ENCODE measurements around the gene OR8A1. TPM values are rescaled to one million over a fixed set of nuclear protein-coding genes. Genes with fewer than 3 reads are reported as not detected.
"Not testable (repeated sequence)": the region's sequence is repeated elsewhere in the genome, so short reads cannot be mapped to it uniquely, and the experiment has no call there.

The OR8A1 gene
- polyA plus RNA-seq, 4 donors = not detected

- H3K4me1 ChIP-seq (ENCODE audit: control insufficient read depth in 3 of 3, insufficient read depth in 2 of 3, low read depth in 1 of 3, low read length in 2 of 3) = no peaks in the 10 kb centered on the region
- no peaks in the 10 kb centered on the region for H3K9me3 ChIP-seq (ENCODE audit: control insufficient read depth in 2 of 2, insufficient read depth in 1 of 2, low read depth in 1 of 2, low read length in 1 of 2)
- DNase-seq (no peak), FAIRE-seq (no peak)
- H3K36me3 ChIP-seq (ENCODE audit: control insufficient read depth in 3 of 3, insufficient read depth in 2 of 3, low read depth in 1 of 3, low read length in 3 of 3) = no peaks in the 10 kb centered on the region
- 68 to 88% (median 81%) methylated on average over 3 of the region's 3 CpGs for WGBS, 3 donors
- H3K27ac ChIP-seq (ENCODE audit: low read depth in 1 of 3, low read length in 2 of 3) = no peak overlapping the region
- no peak overlapping the region for H3K4me3 ChIP-seq (ENCODE audit: low read depth in 1 of 3, low read length in 3 of 3)
- H3K27me3 ChIP-seq (ENCODE audit: control insufficient read depth in 3 of 3, insufficient read depth in 3 of 3, low read length in 3 of 3) = no peaks in the 10 kb centered on the region
Observed at GRCh38 chr11:124602193-124602592, 32.4 kb downstream of the OR8A1 start.

DNA sequence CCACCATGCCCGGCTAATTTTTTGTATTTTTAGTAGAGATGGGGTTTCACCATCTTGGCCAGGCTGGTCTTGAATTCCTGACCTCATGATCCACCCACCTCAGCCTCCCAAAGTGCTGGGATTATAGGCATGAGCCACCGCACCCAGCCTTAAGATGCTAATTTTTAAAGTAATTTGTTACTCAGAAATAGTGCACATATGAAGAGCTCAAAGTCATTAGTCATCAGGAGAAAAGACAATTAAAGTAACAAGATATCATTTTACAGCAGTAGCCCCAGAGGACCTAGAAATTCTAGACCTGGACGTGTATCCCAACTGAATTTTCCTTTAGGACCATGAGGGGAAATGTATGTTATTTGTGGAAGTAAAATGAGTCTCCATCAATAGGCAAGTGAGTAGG is 32.9 kb downstream of the OR8A1 start:
- H3K27ac ChIP-seq (ENCODE audit: low read depth in 1 of 3, low read length in 2 of 3); H3K4me3 ChIP-seq (ENCODE audit: low read depth in 1 of 3, low read length in 3 of 3); H3K9me3 ChIP-seq (ENCODE audit: control insufficient read depth in 2 of 2, insufficient read depth in 1 of 2, low read depth in 1 of 2, low read length in 1 of 2); H3K27me3 ChIP-seq (ENCODE audit: control insufficient read depth in 3 of 3, insufficient read depth in 3 of 3, low read length in 3 of 3); DNase-seq; FAIRE-seq; H3K36me3 ChIP-seq (ENCODE audit: control insufficient read depth in 3 of 3, insufficient read depth in 2 of 3, low read depth in 1 of 3, low read length in 3 of 3); H3K4me1 ChIP-seq (ENCODE audit: control insufficient read depth in 3 of 3, insufficient read depth in 2 of 3, low read depth in 1 of 3, low read length in 2 of 3): not testable (repeated sequence)
- WGBS, 3 donors = 60 to 78% (median 70%) methylated on average over 3 of the region's 3 CpGs

DNA sequence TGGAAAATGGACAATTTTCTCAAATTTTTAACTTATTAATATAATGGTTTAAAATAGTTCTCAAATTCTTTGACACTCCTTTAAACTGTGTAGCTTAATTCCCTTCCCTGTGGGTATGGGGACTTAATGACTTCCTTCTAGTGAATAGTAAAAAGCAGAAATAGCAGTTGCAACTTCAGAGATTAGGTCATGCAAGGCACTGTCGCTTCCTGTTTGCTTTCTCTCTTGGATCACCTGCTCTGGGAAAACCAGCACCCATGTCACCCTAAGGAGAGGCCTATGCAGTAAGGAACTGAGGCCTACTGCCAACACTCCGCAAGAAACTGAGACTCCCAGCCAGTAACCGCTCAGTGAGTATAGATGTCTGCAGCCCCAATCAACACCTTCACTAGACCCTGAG is 35.9 kb downstream of the OR8A1 start:
- no peak for DNase-seq
- Histone ChIP-seq H3K9me3 (ENCODE audit: control insufficient read depth in 2 of 2, insufficient read depth in 1 of 2, low read depth in 1 of 2, low read length in 1 of 2) (no peaks in the 10 kb centered on the region), H3K27ac (ENCODE audit: low read depth in 1 of 3, low read length in 2 of 3) (no peak overlapping the region), H3K4me3 (ENCODE audit: low read depth in 1 of 3, low read length in 3 of 3) (no peak overlapping the region), H3K27me3 (ENCODE audit: control insufficient read depth in 3 of 3, insufficient read depth in 3 of 3, low read length in 3 of 3) (no peaks in the 10 kb centered on the region), H3K36me3 (ENCODE audit: control insufficient read depth in 3 of 3, insufficient read depth in 2 of 3, low read depth in 1 of 3, low read length in 3 of 3) (no peaks in the 10 kb centered on the region), H3K4me1 (ENCODE audit: control insufficient read depth in 3 of 3, insufficient read depth in 2 of 3, low read depth in 1 of 3, low read length in 2 of 3) (no peaks in the 10 kb centered on the region)
- no peak for FAIRE-seq
- 70 to 85% (median 73%) methylated on average over 3 of the region's 3 CpGs for WGBS, 3 donors

GRCh38 chr11:124608147-124608546 is 38.4 kb downstream of the OR8A1 start:
- Histone ChIP-seq H3K4me1 (ENCODE audit: control insufficient read depth in 3 of 3, insufficient read depth in 2 of 3, low read depth in 1 of 3, low read length in 2 of 3) (no peaks in the 10 kb centered on the region), H3K4me3 (ENCODE audit: low read depth in 1 of 3, low read length in 3 of 3) (no peak overlapping the region), H3K27ac (ENCODE audit: low read depth in 1 of 3, low read length in 2 of 3) (no peak overlapping the region), H3K36me3 (ENCODE audit: control insufficient read depth in 3 of 3, insufficient read depth in 2 of 3, low read depth in 1 of 3, low read length in 3 of 3) (no peaks in the 10 kb centered on the region), H3K9me3 (ENCODE audit: control insufficient read depth in 2 of 2, insufficient read depth in 1 of 2, low read depth in 1 of 2, low read length in 1 of 2) (no peaks in the 10 kb centered on the region), H3K27me3 (ENCODE audit: control insufficient read depth in 3 of 3, insufficient read depth in 3 of 3, low read length in 3 of 3) (peaks cover 0 to 7% (median 0%) of the 10 kb centered on the region in 3 donors)
- DNase-seq (peak; percentile 13 to 54), FAIRE-seq (no peak)

DNA sequence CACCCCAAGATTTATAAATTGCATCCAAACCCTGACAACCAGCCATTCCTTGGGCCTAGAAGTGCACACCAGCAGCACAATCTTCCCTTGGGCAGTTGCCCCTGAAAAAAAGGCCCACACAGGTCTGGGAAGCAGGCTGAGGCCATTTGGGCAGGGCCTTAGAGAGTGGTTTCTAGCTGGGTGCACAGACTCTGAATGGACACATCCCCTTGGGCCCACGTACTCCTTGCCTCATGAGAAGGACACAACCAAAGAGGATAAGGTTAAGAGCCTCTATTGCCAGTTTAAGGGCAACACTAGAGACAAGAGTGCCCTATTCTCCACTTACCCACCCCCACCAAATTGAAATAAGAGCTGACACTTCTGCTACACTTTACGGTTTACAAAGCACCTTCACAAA is 40.5 kb downstream of the OR8A1 start:
- no peaks in the 10 kb centered on the region for H3K36me3 ChIP-seq (ENCODE audit: control insufficient read depth in 3 of 3, insufficient read depth in 2 of 3, low read depth in 1 of 3, low read length in 3 of 3)
- no peaks in the 10 kb centered on the region for H3K4me1 ChIP-seq (ENCODE audit: control insufficient read depth in 3 of 3, insufficient read depth in 2 of 3, low read depth in 1 of 3, low read length in 2 of 3)
- 83 to 93% (median 86%) methylated on average over 2 of the region's 2 CpGs for WGBS, 3 donors
- H3K27ac ChIP-seq (ENCODE audit: low read depth in 1 of 3, low read length in 2 of 3) = no peak overlapping the region
- H3K27me3 ChIP-seq (ENCODE audit: control insufficient read depth in 3 of 3, insufficient read depth in 3 of 3, low read length in 3 of 3) = peaks cover 0 to 13% (median 0%) of the 10 kb centered on the region in 3 donors
- DNase-seq = no peak
- no peaks in the 10 kb centered on the region for H3K9me3 ChIP-seq (ENCODE audit: control insufficient read depth in 2 of 2, insufficient read depth in 1 of 2, low read depth in 1 of 2, low read length in 1 of 2)
- FAIRE-seq = no peak
- H3K4me3 ChIP-seq (ENCODE audit: low read depth in 1 of 3, low read length in 3 of 3) = no peak overlapping the region

DNA sequence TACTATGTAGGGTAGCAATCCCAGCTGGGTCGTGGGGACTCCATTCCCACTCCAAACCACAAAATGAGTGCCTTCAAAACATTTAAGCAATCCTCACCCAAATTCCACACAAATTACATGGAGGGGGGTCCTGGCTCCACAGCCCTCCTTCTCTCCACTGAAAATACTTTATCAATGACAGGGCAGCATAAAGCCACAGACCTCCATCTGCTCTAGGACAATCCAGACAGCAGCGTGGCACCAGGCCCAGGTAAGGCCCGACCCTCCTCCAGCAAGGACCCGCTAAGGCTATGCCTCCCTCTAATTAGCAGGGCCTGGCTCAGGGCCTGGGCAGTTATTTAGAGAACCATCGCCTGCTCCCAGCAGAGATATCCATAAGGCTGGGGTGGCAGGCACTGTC is 41.3 kb downstream of the OR8A1 start, which contains the start of gene PANX3:
Gene PANX3, plus strand, starts transcription at position 365 of the 400 bp plus-strand sequence. CDS start 129 bp downstream, outside the sequence.
- 68 to 75% (median 74%) methylated on average over 5 of the region's 5 CpGs for WGBS, 3 donors
- H3K4me3 ChIP-seq (ENCODE audit: low read depth in 1 of 3, low read length in 3 of 3) = no peak within 1 kb of the TSS
- DNase-seq = no peak

GRCh38 chr11:124612045-124612444 is 42.2 kb downstream of the OR8A1 start:
- H3K27me3 ChIP-seq (ENCODE audit: control insufficient read depth in 3 of 3, insufficient read depth in 3 of 3, low read length in 3 of 3) = peaks cover 0 to 13% (median 0%) of the 10 kb centered on the region in 3 donors
- FAIRE-seq (no peak), DNase-seq (peak in 1 of 2 donors; percentile 8)
- no peak overlapping the region for H3K27ac ChIP-seq (ENCODE audit: low read depth in 1 of 3, low read length in 2 of 3)
- WGBS, 3 donors = 53 to 56% (median 55%) methylated on average over 3 of the region's 3 CpGs
- H3K4me3 ChIP-seq (ENCODE audit: low read depth in 1 of 3, low read length in 3 of 3) = no peak overlapping the region
- H3K36me3 ChIP-seq (ENCODE audit: control insufficient read depth in 3 of 3, insufficient read depth in 2 of 3, low read depth in 1 of 3, low read length in 3 of 3) = no peaks in the 10 kb centered on the region
- H3K4me1 ChIP-seq (ENCODE audit: control insufficient read depth in 3 of 3, insufficient read depth in 2 of 3, low read depth in 1 of 3, low read length in 2 of 3) = no peaks in the 10 kb centered on the region
- no peaks in the 10 kb centered on the region for H3K9me3 ChIP-seq (ENCODE audit: control insufficient read depth in 2 of 2, insufficient read depth in 1 of 2, low read depth in 1 of 2, low read length in 1 of 2)

More for the DNA sequence above, 41.3 kb downstream of the OR8A1 start, which contains the start of gene PANX3:
- no peaks in the 10 kb centered on the region for H3K9me3 ChIP-seq (ENCODE audit: control insufficient read depth in 2 of 2, insufficient read depth in 1 of 2, low read depth in 1 of 2, low read length in 1 of 2)
- H3K27ac ChIP-seq (ENCODE audit: low read depth in 1 of 3, low read length in 2 of 3) = no peak within 1 kb of the TSS
- H3K27me3 ChIP-seq (ENCODE audit: control insufficient read depth in 3 of 3, insufficient read depth in 3 of 3, low read length in 3 of 3) = peaks cover 0 to 13% (median 0%) of the 10 kb centered on the region in 3 donors
- FAIRE-seq = no peak
- no peaks in the 10 kb centered on the region for H3K4me1 ChIP-seq (ENCODE audit: control insufficient read depth in 3 of 3, insufficient read depth in 2 of 3, low read depth in 1 of 3, low read length in 2 of 3)
- H3K36me3 ChIP-seq (ENCODE audit: control insufficient read depth in 3 of 3, insufficient read depth in 2 of 3, low read depth in 1 of 3, low read length in 3 of 3) = no peaks in the 10 kb centered on the region

GRCh38 chr11:124612567-124613246 is 42.9 kb downstream of the OR8A1 start:
- Histone ChIP-seq H3K4me1 (ENCODE audit: control insufficient read depth in 3 of 3, insufficient read depth in 2 of 3, low read depth in 1 of 3, low read length in 2 of 3) (no peaks in the 10 kb centered on the region), H3K9me3 (ENCODE audit: control insufficient read depth in 2 of 2, insufficient read depth in 1 of 2, low read depth in 1 of 2, low read length in 1 of 2) (no peaks in the 10 kb centered on the region), H3K36me3 (ENCODE audit: control insufficient read depth in 3 of 3, insufficient read depth in 2 of 3, low read depth in 1 of 3, low read length in 3 of 3) (no peaks in the 10 kb centered on the region), H3K27me3 (ENCODE audit: control insufficient read depth in 3 of 3, insufficient read depth in 3 of 3, low read length in 3 of 3) (peaks cover 0 to 13% (median 0%) of the 10 kb centered on the region in 3 donors), H3K27ac (ENCODE audit: low read depth in 1 of 3, low read length in 2 of 3) (no peak overlapping the region), H3K4me3 (ENCODE audit: low read depth in 1 of 3, low read length in 3 of 3) (no peak overlapping the region)
- DNase-seq (no peak), FAIRE-seq (no peak)
- 66 to 76% (median 72%) methylated on average over 10 of the region's 10 CpGs for WGBS, 3 donors

DNA sequence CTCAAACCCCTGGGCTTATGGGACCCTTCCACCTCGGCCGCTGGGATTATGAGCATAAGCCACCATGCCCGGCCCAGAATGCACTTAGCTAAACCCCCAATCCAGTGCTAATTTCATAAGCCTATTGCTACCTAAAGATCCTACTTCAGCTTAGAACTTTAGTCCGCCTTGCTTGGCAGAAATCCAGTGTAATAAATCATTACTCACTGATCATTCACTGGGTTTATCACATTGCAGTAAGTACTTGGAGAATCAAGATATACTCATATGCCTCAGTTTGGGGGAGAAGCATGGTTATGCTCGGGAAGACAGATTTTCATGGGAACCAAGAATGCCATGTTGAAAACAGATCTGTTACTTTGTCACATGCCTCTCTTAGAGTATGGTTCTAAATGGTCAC is 49.1 kb downstream of the OR8A1 start:
- Histone ChIP-seq H3K27me3 (ENCODE audit: control insufficient read depth in 3 of 3, insufficient read depth in 3 of 3, low read length in 3 of 3) (no peaks in the 10 kb centered on the region), H3K36me3 (ENCODE audit: control insufficient read depth in 3 of 3, insufficient read depth in 2 of 3, low read depth in 1 of 3, low read length in 3 of 3) (no peaks in the 10 kb centered on the region), H3K9me3 (ENCODE audit: control insufficient read depth in 2 of 2, insufficient read depth in 1 of 2, low read depth in 1 of 2, low read length in 1 of 2) (no peaks in the 10 kb centered on the region), H3K4me3 (ENCODE audit: low read depth in 1 of 3, low read length in 3 of 3) (no peak overlapping the region), H3K4me1 (ENCODE audit: control insufficient read depth in 3 of 3, insufficient read depth in 2 of 3, low read depth in 1 of 3, low read length in 2 of 3) (peaks cover 3 to 11% (median 5%) of the 10 kb centered on the region in 3 donors), H3K27ac (ENCODE audit: low read depth in 1 of 3, low read length in 2 of 3) (no peak overlapping the region)
- FAIRE-seq (no peak), DNase-seq (peak; percentile 25 to 80)
- 18 to 58% (median 40%) methylated on average over 5 of the region's 5 CpGs for WGBS, 3 donors
